Karpas-422 (cell line): Measurements from ENCODE around the gene PTTG1IP. TPM values are rescaled to one million over a fixed set of nuclear protein-coding genes. Genes with fewer than 3 reads are reported as not detected.

Experiments
- DNase-seq: peaks from one replicate; pipeline ENCODE4 v3.0.0-alpha.2; 2015
- H2AFZ ChIP-seq: fragments of 200-600 bp; sonication (generic); 2 replicates; pipeline ENCODE4 v1.6.1; 2014; ENCODE audit warnings: antibody characterized with exemption, low read length, mixed read lengths
- H3K27ac ChIP-seq: fragments of 200-600 bp; sonication (generic); 2 replicates; pipeline ENCODE4 v1.5.1; 2014; ENCODE audit warnings: mild to moderate bottlenecking, low read length, moderate library complexity
- H3K27me3 ChIP-seq: fragments of 200-600 bp; sonication (generic); 2 replicates; pipeline ENCODE4 v1.6.1; 2014; ENCODE audit warnings: low read length, mixed read lengths
- H3K36me3 ChIP-seq: fragments of 200-600 bp; sonication (generic); 2 replicates; pipeline ENCODE4 v1.6.1; 2014; ENCODE audit warnings: low read length, mixed read lengths; ENCODE audit not compliant: insufficient read depth
- H3K4me1 ChIP-seq: fragments of 200-600 bp; sonication (generic); 2 replicates; pipeline ENCODE4 v1.6.1; 2014; ENCODE audit warnings: mild to moderate bottlenecking, low read length, mixed read lengths
- H3K4me2 ChIP-seq: fragments of 200-600 bp; sonication (generic); 2 replicates; pipeline ENCODE4 v1.6.1; 2014; ENCODE audit warnings: low read length, low read depth, mild to moderate bottlenecking; ENCODE audit not compliant: poor library complexity, severe bottlenecking
- H3K4me3 ChIP-seq: fragments of 200-600 bp; sonication (generic); 2 replicates; pipeline ENCODE4 v1.5.1; 2014; ENCODE audit warnings: mild to moderate bottlenecking, antibody characterized with exemption, low read length, mixed read lengths
- H3K79me2 ChIP-seq: fragments of 200-600 bp; sonication (generic); 2 replicates; pipeline ENCODE4 v1.6.1; 2014; ENCODE audit warnings: mild to moderate bottlenecking, low read length, mixed read lengths
- H3K9ac ChIP-seq: fragments of 200-600 bp; sonication (generic); 2 replicates; pipeline ENCODE4 v1.6.0; 2014; ENCODE audit warnings: low read length
- H3K9me2 ChIP-seq: fragments of 200-600 bp; sonication (generic), shearing (Covaris generic); replicated peaks from 2 replicates; pipeline ENCODE4 v1.6.0; 2014; ENCODE audit warnings: mild to moderate bottlenecking, low read length, moderate library complexity; ENCODE audit not compliant: insufficient read depth
- H3K9me3 ChIP-seq: fragments of 300-700, 200-600 bp; sonication (generic); 2 replicates; pipeline ENCODE4 v1.6.1; 2014; ENCODE audit warnings: low read length, mixed read lengths
- H4K20me1 ChIP-seq: fragments of 200-600 bp; sonication (generic); 2 replicates; pipeline ENCODE4 v1.6.1; 2014; ENCODE audit warnings: mild to moderate bottlenecking, antibody characterized with exemption, low read length, low read depth; ENCODE audit not compliant: insufficient read depth
- total RNA-seq: library from RNA; depleted of rRNA; stranded (reverse); fragments of >200 nt; shearing (Covaris generic); gene quantifications from 2 replicates; pipeline ENCODE4 v1.2.3, GENCODE V29; 2014; ENCODE audit warnings: low replicate concordance

The PTTG1IP gene
- total RNA-seq, 1 experiment from 2014 or later = 44.7 TPM

- no peak overlapping the region for H3K4me2 ChIP-seq
- H4K20me1 ChIP-seq = no peaks in the 10 kb centered on the region
- no peaks in the 10 kb centered on the region for H3K79me2 ChIP-seq
- no peak overlapping the region for H3K27ac ChIP-seq
- no peak overlapping the region for H2AFZ ChIP-seq
- no peaks in the 10 kb centered on the region for H3K9me3 ChIP-seq
- DNase-seq = no peak
- no peaks in the 10 kb centered on the region for H3K4me1 ChIP-seq
- H3K9me2 ChIP-seq = no peaks in the 10 kb centered on the region
- no peak overlapping the region for H3K9ac ChIP-seq
- no peak overlapping the region for H3K4me3 ChIP-seq
- no peaks in the 10 kb centered on the region for H3K36me3 ChIP-seq
- no peaks in the 10 kb centered on the region for H3K27me3 ChIP-seq
Measured at GRCh38 chr21:44838039-44838895, 35.2 kb downstream of the PTTG1IP start.

GRCh38 chr21:44837537-44837936 is 36.0 kb downstream of the PTTG1IP start:
- Histone ChIP-seq H2AFZ (no peak overlapping the region), H4K20me1 (no peaks in the 10 kb centered on the region), H3K36me3 (no peaks in the 10 kb centered on the region), H3K79me2 (no peaks in the 10 kb centered on the region), H3K9me2 (no peaks in the 10 kb centered on the region), H3K27me3 (no peaks in the 10 kb centered on the region), H3K9me3 (no peaks in the 10 kb centered on the region), H3K4me3 (no peak overlapping the region), H3K27ac (no peak overlapping the region), H3K4me1 (no peaks in the 10 kb centered on the region), H3K4me2 (no peak overlapping the region), H3K9ac (no peak overlapping the region)
- no peak for DNase-seq

GRCh38 chr21:44836666-44837471 is 36.6 kb downstream of the PTTG1IP start:
- Histone ChIP-seq H3K9ac (no peak overlapping the region), H3K4me3 (no peak overlapping the region), H3K9me3 (no peaks in the 10 kb centered on the region), H3K9me2 (no peaks in the 10 kb centered on the region), H3K36me3 (no peaks in the 10 kb centered on the region), H4K20me1 (no peaks in the 10 kb centered on the region), H3K27ac (no peak overlapping the region), H3K79me2 (no peaks in the 10 kb centered on the region), H3K27me3 (no peaks in the 10 kb centered on the region), H3K4me1 (no peaks in the 10 kb centered on the region), H2AFZ (no peak overlapping the region), H3K4me2 (no peak overlapping the region)
- DNase-seq = peak; percentile 57

- Histone ChIP-seq H3K79me2 (no peaks in the 10 kb centered on the region), H3K4me2 (no peak overlapping the region), H3K9me2 (no peaks in the 10 kb centered on the region), H3K9ac (no peak overlapping the region), H3K27ac (no peak overlapping the region), H3K36me3 (no peaks in the 10 kb centered on the region), H3K4me1 (peaks cover 5% of the 10 kb centered on the region), H3K27me3 (no peaks in the 10 kb centered on the region), H3K4me3 (no peak overlapping the region), H2AFZ (no peak overlapping the region), H3K9me3 (no peaks in the 10 kb centered on the region), H4K20me1 (no peaks in the 10 kb centered on the region)
- DNase-seq = no peak
Measured at GRCh38 chr21:44836349-44836665, 37.2 kb downstream of the PTTG1IP start.

- no peaks in the 10 kb centered on the region for H4K20me1 ChIP-seq
- peaks cover 9% of the 10 kb centered on the region for H3K4me1 ChIP-seq
- H3K4me2 ChIP-seq = no peak overlapping the region
- H3K9me2 ChIP-seq = no peaks in the 10 kb centered on the region
- H3K9me3 ChIP-seq = no peaks in the 10 kb centered on the region
- H3K9ac ChIP-seq = no peak overlapping the region
- H3K36me3 ChIP-seq = no peaks in the 10 kb centered on the region
- H3K27ac ChIP-seq = no peak overlapping the region
- H3K27me3 ChIP-seq = no peaks in the 10 kb centered on the region
- DNase-seq = no peak
- no peak overlapping the region for H2AFZ ChIP-seq
- no peak overlapping the region for H3K4me3 ChIP-seq
- no peaks in the 10 kb centered on the region for H3K79me2 ChIP-seq
Measured at GRCh38 chr21:44835647-44835973, 37.9 kb downstream of the PTTG1IP start.

- no peaks in the 10 kb centered on the region for H3K9me2 ChIP-seq
- H4K20me1 ChIP-seq = no peaks in the 10 kb centered on the region
- no peak for DNase-seq
- H3K36me3 ChIP-seq = no peaks in the 10 kb centered on the region
- no peak overlapping the region for H3K9ac ChIP-seq
- H3K4me2 ChIP-seq = no peak overlapping the region
- peaks cover 9% of the 10 kb centered on the region for H3K4me1 ChIP-seq
- H3K27ac ChIP-seq = no peak overlapping the region
- no peak overlapping the region for H3K4me3 ChIP-seq
- H2AFZ ChIP-seq = no peak overlapping the region
- no peaks in the 10 kb centered on the region for H3K79me2 ChIP-seq
- H3K9me3 ChIP-seq = no peaks in the 10 kb centered on the region
- H3K27me3 ChIP-seq = no peaks in the 10 kb centered on the region
Measured at GRCh38 chr21:44834951-44835646, 38.4 kb downstream of the PTTG1IP start.

- H3K9me3 ChIP-seq = no peaks in the 10 kb centered on the region
- no peaks in the 10 kb centered on the region for H3K36me3 ChIP-seq
- no peak overlapping the region for H3K4me2 ChIP-seq
- H3K4me1 ChIP-seq = peaks cover 9% of the 10 kb centered on the region
- no peaks in the 10 kb centered on the region for H3K9me2 ChIP-seq
- no peak overlapping the region for H2AFZ ChIP-seq
- DNase-seq = no peak
- H4K20me1 ChIP-seq = no peaks in the 10 kb centered on the region
- H3K27ac ChIP-seq = no peak overlapping the region
- no peak overlapping the region for H3K4me3 ChIP-seq
- no peak overlapping the region for H3K9ac ChIP-seq
- no peaks in the 10 kb centered on the region for H3K79me2 ChIP-seq
- H3K27me3 ChIP-seq = no peaks in the 10 kb centered on the region
Measured at GRCh38 chr21:44834231-44834950, 39.1 kb downstream of the PTTG1IP start.
